ENCODE results near the gene SMAD6. TPM values are rescaled to one million over a fixed set of nuclear protein-coding genes. Genes with fewer than 3 reads are reported as not detected.

The SMAD6 gene
- total RNA-seq, 1 experiment from 2014 or later: 8.9 TPM

GRCh38 chr15:66801266-66801665, 99.2 kb downstream of the SMAD6 start:
- no peaks in the 10 kb centered on the region for H3K27me3 Mint-ChIP-seq (ENCODE audit: insufficient read depth, unreplicated experiment)
- Histone ChIP-seq H3K4me1 (peaks cover 22% of the 10 kb centered on the region), H3K4me3 (ENCODE audit: low read depth, low read length) (no peak overlapping the region), H3K27me3 (replicated peaks; ENCODE audit: control insufficient read depth, insufficient read depth, low read length) (no peaks in the 10 kb centered on the region), H3K36me3 (ENCODE audit: control insufficient read depth, insufficient read depth, low read length) (no peaks in the 10 kb centered on the region), H3K9me3 (no peaks in the 10 kb centered on the region)
- no peak overlapping the region for H3K4me3 Mint-ChIP-seq (ENCODE audit: unreplicated experiment)
- H3K27ac Mint-ChIP-seq (ENCODE audit: unreplicated experiment): peak overlapping the region; percentile 77
- no peak for DNase-seq
- TF ChIP-seq, protein P1, sequence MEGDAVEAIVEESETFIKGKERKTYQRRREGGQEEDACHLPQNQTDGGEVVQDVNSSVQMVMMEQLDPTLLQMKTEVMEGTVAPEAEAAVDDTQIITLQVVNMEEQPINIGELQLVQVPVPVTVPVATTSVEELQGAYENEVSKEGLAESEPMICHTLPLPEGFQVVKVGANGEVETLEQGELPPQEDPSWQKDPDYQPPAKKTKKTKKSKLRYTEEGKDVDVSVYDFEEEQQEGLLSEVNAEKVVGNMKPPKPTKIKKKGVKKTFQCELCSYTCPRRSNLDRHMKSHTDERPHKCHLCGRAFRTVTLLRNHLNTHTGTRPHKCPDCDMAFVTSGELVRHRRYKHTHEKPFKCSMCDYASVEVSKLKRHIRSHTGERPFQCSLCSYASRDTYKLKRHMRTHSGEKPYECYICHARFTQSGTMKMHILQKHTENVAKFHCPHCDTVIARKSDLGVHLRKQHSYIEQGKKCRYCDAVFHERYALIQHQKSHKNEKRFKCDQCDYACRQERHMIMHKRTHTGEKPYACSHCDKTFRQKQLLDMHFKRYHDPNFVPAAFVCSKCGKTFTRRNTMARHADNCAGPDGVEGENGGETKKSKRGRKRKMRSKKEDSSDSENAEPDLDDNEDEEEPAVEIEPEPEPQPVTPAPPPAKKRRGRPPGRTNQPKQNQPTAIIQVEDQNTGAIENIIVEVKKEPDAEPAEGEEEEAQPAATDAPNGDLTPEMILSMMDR (IDR thresholded peaks at IDR 0.05; ENCODE audit: insufficient read depth in 1 of 2, low read depth in 1 of 2, low read length in 1 of 2, severe bottlenecking in 1 of 2, unreplicated experiment in 1 of 2): no peak
- peaks cover 16% of the 10 kb centered on the region for H3K4me1 Mint-ChIP-seq (ENCODE audit: low read depth, unreplicated experiment)
- BruUV-seq (replicated peaks): no TSS peak
- intact Hi-C loops (cut with micrococcal nuclease; ENCODE audit: unreplicated experiment): no loop called here
- H3K36me3 Mint-ChIP-seq (ENCODE audit: insufficient read depth, unreplicated experiment): no peaks in the 10 kb centered on the region
- POLR2A ChIA-PET: no interaction called here
- CTCF ChIA-PET: no interaction called here
- no peaks in the 10 kb centered on the region for H3K9me3 Mint-ChIP-seq (ENCODE audit: unreplicated experiment)

DNA sequence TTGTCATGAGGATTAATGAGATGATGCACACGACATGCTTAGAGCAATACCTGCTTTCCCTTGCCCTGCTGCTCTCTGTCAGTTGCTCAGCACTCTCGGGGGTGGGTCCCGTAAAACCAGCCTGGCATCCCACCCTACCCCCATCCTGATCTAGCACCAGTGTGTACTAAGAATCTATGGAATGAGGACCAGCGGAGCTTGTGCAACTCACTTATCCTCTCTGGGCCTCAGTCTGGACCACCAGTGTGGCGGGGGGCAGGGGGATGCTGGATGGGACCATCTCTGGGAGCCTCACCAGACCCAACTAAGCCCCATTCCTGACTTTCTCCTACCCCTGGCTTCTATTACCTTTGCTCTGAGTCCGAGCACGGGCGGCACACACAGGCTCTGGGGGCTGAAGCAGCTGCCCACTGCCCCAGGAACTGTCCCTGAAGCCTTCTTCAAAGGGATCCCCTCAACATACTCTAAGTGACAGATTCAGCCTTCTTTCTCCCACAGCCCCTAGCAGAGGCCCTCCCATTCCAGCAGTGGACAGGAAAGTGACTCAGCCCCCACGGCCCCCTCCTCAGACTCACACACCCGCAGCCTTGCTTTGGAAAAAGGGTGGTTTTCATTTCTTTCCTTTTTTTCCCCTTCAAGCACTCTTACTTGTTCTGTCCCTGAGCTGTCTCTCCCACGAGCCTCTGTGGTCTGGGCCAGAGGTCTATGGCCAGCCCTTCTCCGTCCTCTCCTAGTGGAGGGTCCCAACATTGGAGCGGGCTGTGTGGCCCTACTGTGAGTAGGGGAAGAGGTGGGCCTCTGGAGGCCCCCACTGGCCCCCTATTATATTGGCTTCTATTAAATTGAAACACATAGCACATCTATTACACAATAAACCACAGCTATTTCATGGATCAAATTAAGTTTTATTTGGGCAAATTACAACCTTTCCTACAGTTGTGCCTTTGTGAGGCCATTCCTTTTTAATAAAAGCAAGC, 100.3 kb downstream of the SMAD6 start:
- Mint-ChIP-seq H3K9me3 (ENCODE audit: unreplicated experiment) (no peaks in the 10 kb centered on the region), H3K4me3 (ENCODE audit: unreplicated experiment) (no peak overlapping the region)
- H3K4me1 ChIP-seq: peaks cover 22% of the 10 kb centered on the region

DNA sequence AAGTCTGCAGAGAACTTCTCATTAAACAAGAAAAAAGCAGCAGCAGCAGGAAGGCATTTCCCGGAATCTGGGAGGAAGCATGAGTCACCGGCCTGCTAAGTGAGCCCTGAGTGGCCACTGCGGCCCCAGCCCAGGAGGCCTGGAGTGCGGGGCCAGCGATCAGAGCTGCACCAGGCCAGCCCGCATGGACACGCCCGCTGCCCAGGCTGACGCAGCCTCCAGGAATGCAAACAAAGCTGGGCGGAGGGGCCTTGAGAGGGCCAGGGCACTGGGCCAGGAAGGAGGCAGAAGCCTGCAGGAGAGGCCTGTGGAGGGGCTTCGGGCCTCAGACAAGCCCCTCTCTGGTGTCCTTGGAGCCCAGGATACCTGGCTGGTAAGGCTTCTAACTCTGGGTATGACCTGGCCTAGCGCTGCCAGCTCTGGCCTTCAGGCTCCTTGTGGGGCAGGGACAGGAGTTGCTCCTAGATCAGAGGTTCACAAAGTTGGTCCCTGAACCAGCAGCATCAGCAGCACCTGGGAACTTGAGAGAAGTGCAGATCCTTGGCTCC, 101.2 kb downstream of the SMAD6 start:
- ChIA-PET CTCF (no interaction called here), POLR2A (interaction anchor here (0.8 kb wide), 1 partner anchor 102 kb away, joined by 3 read pairs; no protein-coding TSS in a partner anchor)
- Mint-ChIP-seq H3K4me3 (ENCODE audit: unreplicated experiment) (peak overlapping the region; percentile 24), H3K9me3 (ENCODE audit: unreplicated experiment) (no peaks in the 10 kb centered on the region), H3K27ac (ENCODE audit: unreplicated experiment) (peak overlapping the region; percentile 77), H3K36me3 (ENCODE audit: insufficient read depth, unreplicated experiment) (no peaks in the 10 kb centered on the region), H3K27me3 (ENCODE audit: insufficient read depth, unreplicated experiment) (no peaks in the 10 kb centered on the region), H3K4me1 (ENCODE audit: low read depth, unreplicated experiment) (peaks cover 16% of the 10 kb centered on the region)
- no peak overlapping the region for H3K4me3 ChIP-seq (ENCODE audit: low read depth, low read length)
- H3K36me3 ChIP-seq (ENCODE audit: control insufficient read depth, insufficient read depth, low read length): no peaks in the 10 kb centered on the region
- H3K9me3 ChIP-seq: no peaks in the 10 kb centered on the region
- peak; percentile 88 to 90 for DNase-seq
- H3K27me3 ChIP-seq (replicated peaks; ENCODE audit: control insufficient read depth, insufficient read depth, low read length): no peaks in the 10 kb centered on the region
- H3K4me1 ChIP-seq: peaks cover 22% of the 10 kb centered on the region
- intact Hi-C loops (cut with micrococcal nuclease; ENCODE audit: unreplicated experiment): loop anchor here (1.0 to 2.0 kb wide), 2 partner anchors 14 to 39 kb away; no protein-coding TSS in a partner anchor
- BruUV-seq (replicated peaks): no TSS peak
- TF ChIP-seq, protein P1 (IDR thresholded peaks at IDR 0.05; ENCODE audit: insufficient read depth in 1 of 2, low read depth in 1 of 2, low read length in 1 of 2, severe bottlenecking in 1 of 2, unreplicated experiment in 1 of 2): no peak

More for the DNA sequence above, 100.3 kb downstream of the SMAD6 start:
- intact Hi-C loops (cut with micrococcal nuclease; ENCODE audit: unreplicated experiment): loop anchor here (1.0 to 2.0 kb wide), 2 partner anchors 14 to 40 kb away; no protein-coding TSS in a partner anchor
- ChIA-PET POLR2A (interaction anchor here (0.6 kb wide), 1 partner anchor 123 kb away, joined by 3 read pairs; no protein-coding TSS in a partner anchor), CTCF (interaction anchor here (0.6 kb wide), 1 partner anchor 15 kb away, joined by 3 read pairs; no protein-coding TSS in a partner anchor)
- TF ChIP-seq, protein P1 (IDR thresholded peaks at IDR 0.05; ENCODE audit: insufficient read depth in 1 of 2, low read depth in 1 of 2, low read length in 1 of 2, severe bottlenecking in 1 of 2, unreplicated experiment in 1 of 2): no peak
- no peaks in the 10 kb centered on the region for H3K27me3 Mint-ChIP-seq (ENCODE audit: insufficient read depth, unreplicated experiment)
- peaks cover 16% of the 10 kb centered on the region for H3K4me1 Mint-ChIP-seq (ENCODE audit: low read depth, unreplicated experiment)
- no peaks in the 10 kb centered on the region for H3K36me3 ChIP-seq (ENCODE audit: control insufficient read depth, insufficient read depth, low read length)
- no peaks in the 10 kb centered on the region for H3K9me3 ChIP-seq
- no TSS peak for BruUV-seq (replicated peaks)
- H3K27ac Mint-ChIP-seq (ENCODE audit: unreplicated experiment): peak overlapping the region; percentile 77
- no peaks in the 10 kb centered on the region for H3K27me3 ChIP-seq (replicated peaks; ENCODE audit: control insufficient read depth, insufficient read depth, low read length)
- no peaks in the 10 kb centered on the region for H3K36me3 Mint-ChIP-seq (ENCODE audit: insufficient read depth, unreplicated experiment)
- peak in 1 of 2 experiments; percentile 19 for DNase-seq
- no peak overlapping the region for H3K4me3 ChIP-seq (ENCODE audit: low read depth, low read length)

Data from Caco-2 (cell line).